ENCODE results near the gene CYP27B1.

Gene CYP27B1

GRCh38 chr12:57765003-57765697, 1.7 kb downstream of the CYP27B1 start:
- peak; percentile 69 for DNase-seq

GRCh38 chr12:57764662-57765002, 2.2 kb downstream of the CYP27B1 start:
- peak; percentile 46 for DNase-seq

GRCh38 chr12:57763881-57764661, 2.8 kb downstream of the CYP27B1 start:
- DNase-seq = no peak

GRCh38 chr12:57762463-57762862, 4.4 kb downstream of the CYP27B1 start:
- DNase-seq = no peak

GRCh38 chr12:57761391-57761998, 5.4 kb downstream of the CYP27B1 start:
- DNase-seq = no peak

- DNase-seq = no peak
These were observed 6.4 kb downstream of the CYP27B1 start for GRCh38 chr12:57760347-57760982.

GRCh38 chr12:57759360-57759980, 7.4 kb downstream of the CYP27B1 start:
- peak; percentile 46 for DNase-seq

GRCh38 chr12:57758552-57759359, 8.1 kb downstream of the CYP27B1 start:
- DNase-seq = no peak

GRCh38 chr12:57757771-57758170, 9.1 kb downstream of the CYP27B1 start:
- DNase-seq = no peak

GRCh38 chr12:57756406-57757341, 10.2 kb downstream of the CYP27B1 start:
- peak; percentile 72 for DNase-seq

GRCh38 chr12:57755454-57756372, 11.2 kb downstream of the CYP27B1 start:
- DNase-seq = peak; percentile 42

GRCh38 chr12:57755194-57755453, 11.8 kb downstream of the CYP27B1 start:
- DNase-seq = no peak

GRCh38 chr12:57754411-57755193, 12.3 kb downstream of the CYP27B1 start, which contains the start of gene MARCHF9:
Gene MARCHF9 (plus strand): TSS chr12:57755103. CDS start chr12:57755529, 426 bp downstream.
- peak; percentile 83 for DNase-seq

GRCh38 chr12:57753756-57754337, 13.0 kb downstream of the CYP27B1 start:
- no peak for DNase-seq

GRCh38 chr12:57752668-57753000, 14.2 kb downstream of the CYP27B1 start:
- DNase-seq = no peak

GRCh38 chr12:57751788-57752667, 14.8 kb downstream of the CYP27B1 start, which contains the start of gene CDK4:
Gene CDK4 (minus strand): TSS chr12:57752310. CDS start chr12:57751717, 593 bp downstream.
- peak; percentile 96 for DNase-seq

- DNase-seq = no peak
These were observed 15.5 kb downstream of the CYP27B1 start for GRCh38 chr12:57751432-57751787.

All from stimulated activated CD4-positive, alpha-beta T cell treated with anti-CD3 and anti-CD28 coated beads, Interleukin-4, amount 100 ng/mL, for 1 hour (primary cell).